Bronchial epithelial cell (primary cell): ENCODE results near the gene RCL1. TPM values are rescaled to one million over a fixed set of nuclear protein-coding genes. Genes with fewer than 3 reads are reported as not detected.

Experiments used
- DNase-seq: peaks from one replicate; pipeline ENCODE4 v3.0.0-alpha.2; 2010; ENCODE audit warnings: low read depth
- FAIRE-seq: peaks from 2 replicates; lab custom pipeline; 2011; peaks lifted over from hg19 to GRCh38; lab: Jason Lieb, UNC
- H3K27me3 ChIP-seq: 2 replicates; pipeline ENCODE4 v1.5.1; 2011; ENCODE audit warnings: low read length; ENCODE audit not compliant: control insufficient read depth, insufficient read depth
- H3K36me3 ChIP-seq: 2 replicates; pipeline ENCODE4 v1.5.1; 2011; ENCODE audit warnings: low read length; ENCODE audit not compliant: control insufficient read depth, insufficient read depth
- H3K4me3 ChIP-seq: 2 replicates; pipeline ENCODE4 v1.5.1; 2011; ENCODE audit warnings: mild to moderate bottlenecking, low read depth, low read length, control low read depth
- total RNA-seq: library from RNA; depleted of rRNA; stranded (reverse); fragments of >200 nt; gene quantifications from 2 replicates; pipeline ENCODE4 v1.2.1, GENCODE V29; 2014
- TF ChIP-seq, protein P1 (sequence below): IDR thresholded peaks from 2 replicates; pipeline ENCODE4 v1.5.1; 2011; ENCODE audit warnings: mild to moderate bottlenecking, moderate library complexity, low read length, control low read depth, inconsistent platforms; ENCODE audit not compliant: insufficient read depth, severe bottlenecking

RCL1 gene
- total RNA-seq, 1 donor from 2014 or later, result 21.9 TPM

DNA sequence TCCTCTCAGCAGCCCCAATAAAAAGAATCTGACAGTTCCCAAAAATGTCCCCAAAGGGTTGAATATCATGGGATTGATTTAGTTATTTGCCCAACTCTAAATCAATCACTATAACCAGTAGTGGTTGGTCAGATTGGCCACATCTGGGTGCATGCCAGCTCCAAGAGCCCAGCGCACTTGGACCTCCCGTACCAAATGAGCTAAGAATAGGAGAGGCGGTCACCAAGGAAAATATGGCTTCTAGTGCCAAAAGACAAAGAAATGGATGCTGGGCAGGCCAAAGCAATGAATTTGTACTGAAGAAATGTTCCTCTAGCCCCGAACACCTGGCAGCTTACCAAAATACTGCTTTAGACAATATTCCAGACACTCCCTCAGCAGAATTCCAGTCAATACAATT lies 80.3 kb downstream of the RCL1 start:
- H3K36me3 ChIP-seq, result no peaks in the 10 kb centered on the region
- no peaks in the 10 kb centered on the region for H3K27me3 ChIP-seq
- H3K4me3 ChIP-seq, result no peak overlapping the region
- TF ChIP-seq, protein P1, sequence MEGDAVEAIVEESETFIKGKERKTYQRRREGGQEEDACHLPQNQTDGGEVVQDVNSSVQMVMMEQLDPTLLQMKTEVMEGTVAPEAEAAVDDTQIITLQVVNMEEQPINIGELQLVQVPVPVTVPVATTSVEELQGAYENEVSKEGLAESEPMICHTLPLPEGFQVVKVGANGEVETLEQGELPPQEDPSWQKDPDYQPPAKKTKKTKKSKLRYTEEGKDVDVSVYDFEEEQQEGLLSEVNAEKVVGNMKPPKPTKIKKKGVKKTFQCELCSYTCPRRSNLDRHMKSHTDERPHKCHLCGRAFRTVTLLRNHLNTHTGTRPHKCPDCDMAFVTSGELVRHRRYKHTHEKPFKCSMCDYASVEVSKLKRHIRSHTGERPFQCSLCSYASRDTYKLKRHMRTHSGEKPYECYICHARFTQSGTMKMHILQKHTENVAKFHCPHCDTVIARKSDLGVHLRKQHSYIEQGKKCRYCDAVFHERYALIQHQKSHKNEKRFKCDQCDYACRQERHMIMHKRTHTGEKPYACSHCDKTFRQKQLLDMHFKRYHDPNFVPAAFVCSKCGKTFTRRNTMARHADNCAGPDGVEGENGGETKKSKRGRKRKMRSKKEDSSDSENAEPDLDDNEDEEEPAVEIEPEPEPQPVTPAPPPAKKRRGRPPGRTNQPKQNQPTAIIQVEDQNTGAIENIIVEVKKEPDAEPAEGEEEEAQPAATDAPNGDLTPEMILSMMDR, result no peak
- no peak for FAIRE-seq
- no peak for DNase-seq

DNA sequence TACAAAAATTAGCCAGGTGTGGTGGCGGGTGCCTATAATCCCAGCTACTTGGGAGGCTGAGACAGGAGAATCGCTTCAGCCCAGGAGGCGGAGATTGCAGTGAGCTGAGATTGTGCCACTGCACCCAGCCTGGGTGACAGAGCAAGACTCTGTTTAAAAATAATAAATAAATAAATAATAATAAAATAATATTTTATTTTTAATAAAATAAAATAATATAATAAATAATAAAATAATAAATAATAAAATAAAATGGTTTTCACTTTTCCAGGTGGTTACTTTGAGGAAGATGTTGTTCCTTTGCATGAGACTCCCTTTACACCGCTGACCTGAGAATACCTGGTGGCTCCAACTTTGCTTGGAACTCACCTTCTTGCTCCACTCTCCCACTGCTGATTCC lies 82.8 kb downstream of the RCL1 start:
- Histone ChIP-seq H3K27me3 (no peaks in the 10 kb centered on the region), H3K4me3 (no peak overlapping the region), H3K36me3 (no peaks in the 10 kb centered on the region)
- TF ChIP-seq, protein P1, result no peak
- DNase-seq (no peak), FAIRE-seq (no peak)

DNA sequence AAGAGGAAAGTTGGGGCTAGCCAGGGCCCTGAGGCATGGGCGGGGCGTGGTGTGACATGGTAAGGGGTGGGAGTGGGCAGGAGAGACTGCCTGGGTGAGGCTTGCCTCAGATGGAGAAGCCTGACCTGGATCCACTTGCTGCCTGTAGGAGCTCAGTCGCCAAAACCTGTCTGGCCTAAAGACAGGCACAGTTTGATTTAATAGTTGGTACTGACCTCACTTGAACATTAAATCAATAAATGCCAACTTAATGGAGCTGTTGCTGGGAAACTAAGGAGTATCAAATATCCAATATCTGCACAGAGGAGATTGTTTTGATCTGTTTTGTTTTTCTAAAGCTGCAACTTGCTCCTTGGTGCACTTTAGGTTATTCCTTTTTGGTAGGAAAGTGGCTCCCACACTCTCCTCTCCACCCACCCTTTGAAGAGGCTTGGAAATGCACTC lies 86.4 kb downstream of the RCL1 start:
- FAIRE-seq (no peak), DNase-seq (no peak)
- no peak overlapping the region for H3K4me3 ChIP-seq
- no peaks in the 10 kb centered on the region for H3K27me3 ChIP-seq
- TF ChIP-seq, protein P1, result no peak
- no peaks in the 10 kb centered on the region for H3K36me3 ChIP-seq

GRCh38 chr9:4883326-4883873 lies 90.7 kb downstream of the RCL1 start:
- DNase-seq, result no peak
- Histone ChIP-seq H3K36me3 (no peaks in the 10 kb centered on the region), H3K27me3 (no peaks in the 10 kb centered on the region), H3K4me3 (no peak overlapping the region)
- FAIRE-seq, result no peak
- TF ChIP-seq, protein P1, result no peak

- FAIRE-seq, result no peak
- Histone ChIP-seq H3K4me3 (no peak overlapping the region), H3K36me3 (no peaks in the 10 kb centered on the region), H3K27me3 (no peaks in the 10 kb centered on the region)
- DNase-seq, result no peak
- TF ChIP-seq, protein P1, result no peak
Observed at GRCh38 chr9:4886698-4887097, 94.0 kb downstream of the RCL1 start.

GRCh38 chr9:4887556-4887955 lies 94.8 kb downstream of the RCL1 start:
- H3K4me3 ChIP-seq, result no peak overlapping the region
- no peaks in the 10 kb centered on the region for H3K27me3 ChIP-seq
- TF ChIP-seq, protein P1, result no peak
- no peaks in the 10 kb centered on the region for H3K36me3 ChIP-seq
- DNase-seq, result peak; percentile 89
- FAIRE-seq, result peak; percentile 81
